Cardiac fibroblast (primary cell): ENCODE measurements around the gene RAX.

Source experiments
- DNase-seq, 2 donors: peaks; one replicate each; pipeline versions ENCODE4 v3.0.0 to v3.0.0-alpha.2; 2010; ENCODE audit warnings: low read depth in 2 of 2
- H3K4me3 ChIP-seq, 2 donors: replicated peaks in 1 of 2; 1 replicate in 1 of 2; 2 replicates in 1 of 2; pipeline ENCODE4 v1.5.1; 2011; ENCODE audit warnings: low read depth in 2 of 2, low read length in 2 of 2, mild to moderate bottlenecking in 2 of 2, moderate library complexity in 1 of 2
- CTCF ChIP-seq: IDR thresholded peaks from one replicate; pipeline ENCODE4 v1.5.1; 2011; ENCODE audit warnings: low read depth, mild to moderate bottlenecking, low read length, inconsistent platforms

The RAX gene

GRCh38 chr18:59220164-59220783, 53.0 kb downstream of the RAX start:
- no peak overlapping the region for H3K4me3 ChIP-seq
- no peak for TF ChIP-seq CTCF
- no peak for DNase-seq

- TF ChIP-seq CTCF: no peak
- H3K4me3 ChIP-seq: no peak within 1 kb of the TSS
These were observed 53.5 kb downstream of the RAX start, which contains the start of gene GRP for GRCh38 chr18:59219672-59220163. Gene GRP (plus strand): TSS chr18:59220158. CDS start chr18:59220266, 108 bp downstream.

DNA sequence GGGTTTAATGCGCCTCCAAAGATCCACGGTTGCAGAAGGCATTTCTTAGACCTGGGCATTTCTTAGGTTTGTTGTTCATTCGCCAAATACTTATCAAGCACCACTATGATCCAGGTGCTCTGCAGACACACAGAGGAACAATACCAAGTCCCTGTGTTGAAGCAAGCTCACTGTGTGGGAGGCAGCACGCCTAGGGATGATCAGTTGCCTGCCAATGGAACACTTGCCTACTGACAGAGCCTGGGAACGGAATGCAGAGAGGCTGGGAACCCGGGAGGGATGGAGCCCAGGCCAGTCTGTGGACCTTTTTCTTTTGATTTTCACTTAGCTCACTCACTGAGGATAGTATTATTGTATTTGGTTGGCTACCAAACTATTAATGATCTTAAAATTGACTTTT, 55.2 kb downstream of the RAX start:
- no peak for DNase-seq
- no peak for TF ChIP-seq CTCF
- H3K4me3 ChIP-seq: no peak overlapping the region

More at GRCh38 chr18:59219672-59220163, 53.5 kb downstream of the RAX start, which contains the start of gene GRP:
- no peak for DNase-seq
